ENCODE measurements around the gene CABCOCO1.

Gene CABCOCO1

GRCh38 chr10:61628151-61628874 lies 34.4 kb upstream of the CABCOCO1 start:
- H3K27ac ChIP-seq (ENCODE audit: low read length), result no peak overlapping the region
- DNase-seq (ENCODE audit: low read depth, low spot score), result no peak
- no peaks in the 10 kb centered on the region for H3K36me3 ChIP-seq (ENCODE audit: control insufficient read depth, insufficient read depth, low read length)
- no peaks in the 10 kb centered on the region for H3K27me3 ChIP-seq (ENCODE audit: control insufficient read depth, insufficient read depth, low read length)
- no peaks in the 10 kb centered on the region for H3K9me3 ChIP-seq (ENCODE audit: control insufficient read depth, insufficient read depth, low read length)
- H3K4me3 ChIP-seq (ENCODE audit: low read length), result no peak overlapping the region
- no peaks in the 10 kb centered on the region; the same call in 1 of the 2 replicates for H3K4me1 ChIP-seq (ENCODE audit: control insufficient read depth, insufficient read depth, low read length)
- WGBS (ENCODE audit: insufficient coverage, insufficient read length), result no CpG with 5 or more reads among the region's 3 CpGs

DNA sequence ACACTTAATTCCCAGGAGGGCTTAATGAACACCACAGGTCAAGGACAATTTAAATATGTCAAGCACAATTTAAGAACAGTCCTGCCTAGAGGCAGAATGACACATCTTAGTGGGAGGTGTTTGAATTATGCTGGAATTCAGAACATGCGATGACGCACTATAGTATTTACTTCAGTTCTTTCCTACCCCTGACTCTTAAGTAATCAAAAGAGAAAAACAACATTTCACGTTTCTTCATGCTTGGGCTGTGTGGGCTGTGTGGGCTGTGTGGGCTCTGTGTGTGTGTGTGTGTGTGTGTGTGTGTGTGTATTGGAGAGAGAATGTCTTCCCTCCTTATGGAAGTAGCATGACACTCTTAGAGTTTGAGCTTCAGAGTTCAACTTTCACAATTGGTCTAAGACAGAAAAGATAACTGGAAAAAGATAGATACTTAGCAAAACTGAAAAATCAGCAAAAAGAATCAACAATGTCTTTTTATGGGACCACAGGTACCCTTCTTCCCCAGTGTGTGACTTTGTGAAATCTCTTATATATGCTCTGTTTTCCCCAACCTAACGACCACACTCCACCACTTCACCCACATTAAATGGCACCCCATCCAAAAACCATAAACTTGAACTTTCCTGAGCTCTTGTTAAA lies 33.7 kb upstream of the CABCOCO1 start:
- no peaks in the 10 kb centered on the region for H3K27me3 ChIP-seq (ENCODE audit: control insufficient read depth, insufficient read depth, low read length)
- H3K4me1 ChIP-seq (ENCODE audit: control insufficient read depth, insufficient read depth, low read length), result no peaks in the 10 kb centered on the region; the same call in 1 of the 2 replicates
- H3K27ac ChIP-seq (ENCODE audit: low read length), result no peak overlapping the region
- 100% methylated on average over 1 of the region's 4 CpGs for WGBS (ENCODE audit: insufficient coverage, insufficient read length)
- no peaks in the 10 kb centered on the region for H3K36me3 ChIP-seq (ENCODE audit: control insufficient read depth, insufficient read depth, low read length)
- DNase-seq (ENCODE audit: low read depth, low spot score), result no peak
- H3K9me3 ChIP-seq (ENCODE audit: control insufficient read depth, insufficient read depth, low read length), result no peaks in the 10 kb centered on the region
- no peak overlapping the region for H3K4me3 ChIP-seq (ENCODE audit: low read length)

- DNase-seq (ENCODE audit: low read depth, low spot score), result no peak
- Histone ChIP-seq H3K27ac (ENCODE audit: low read length) (no peak overlapping the region), H3K36me3 (ENCODE audit: control insufficient read depth, insufficient read depth, low read length) (no peaks in the 10 kb centered on the region), H3K4me3 (ENCODE audit: low read length) (no peak overlapping the region), H3K27me3 (ENCODE audit: control insufficient read depth, insufficient read depth, low read length) (no peaks in the 10 kb centered on the region), H3K9me3 (ENCODE audit: control insufficient read depth, insufficient read depth, low read length) (no peaks in the 10 kb centered on the region), H3K4me1 (ENCODE audit: control insufficient read depth, insufficient read depth, low read length) (no peaks in the 10 kb centered on the region; the same call in 1 of the 2 replicates)
- no CpG with 5 or more reads among the region's 4 CpGs for whole genome bisulfite sequencing (ENCODE audit: insufficient coverage, insufficient read length)
Measured at GRCh38 chr10:61629576-61629975, 33.2 kb upstream of the CABCOCO1 start.

DNA sequence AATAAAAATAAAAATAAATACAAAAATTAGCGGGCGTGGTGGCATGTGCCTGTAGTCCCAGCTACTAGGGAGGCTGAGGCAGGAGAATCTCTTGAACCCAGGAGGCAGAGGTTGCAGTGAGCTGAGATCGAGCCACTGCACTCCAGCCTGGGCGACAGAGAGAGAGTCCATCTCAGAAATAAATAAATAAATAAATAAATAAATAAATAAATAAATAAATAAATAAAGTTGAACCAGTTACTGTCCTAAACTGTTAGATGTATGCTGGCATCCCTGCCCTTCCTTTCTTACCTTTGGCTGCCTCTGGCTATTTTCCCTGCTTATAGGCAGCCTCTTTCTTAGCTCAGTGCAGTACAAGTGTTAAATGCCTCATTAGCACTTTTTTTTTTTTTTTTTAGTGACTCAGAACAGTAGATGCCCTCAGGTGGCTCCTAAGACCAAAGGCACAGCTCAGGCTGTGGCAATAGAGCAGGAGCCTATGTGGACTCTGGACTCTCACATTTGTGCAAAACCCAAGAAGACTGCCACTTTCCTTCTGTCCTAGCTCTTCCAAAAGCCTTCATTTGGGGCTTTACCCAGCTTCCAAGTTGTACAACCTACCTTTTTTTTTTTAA lies 30.6 kb upstream of the CABCOCO1 start:
- H3K27me3 ChIP-seq (ENCODE audit: control insufficient read depth, insufficient read depth, low read length), result no peaks in the 10 kb centered on the region
- H3K4me3 ChIP-seq (ENCODE audit: low read length), result no peak overlapping the region
- no peak for DNase-seq (ENCODE audit: low read depth, low spot score)
- H3K4me1 ChIP-seq (ENCODE audit: control insufficient read depth, insufficient read depth, low read length), result no peaks in the 10 kb centered on the region; the same call in 1 of the 2 replicates
- no peak overlapping the region for H3K27ac ChIP-seq (ENCODE audit: low read length)
- H3K36me3 ChIP-seq (ENCODE audit: control insufficient read depth, insufficient read depth, low read length), result no peaks in the 10 kb centered on the region
- H3K9me3 ChIP-seq (ENCODE audit: control insufficient read depth, insufficient read depth, low read length), result no peaks in the 10 kb centered on the region
- no CpG with 5 or more reads among the region's 4 CpGs for WGBS (ENCODE audit: insufficient coverage, insufficient read length)

- Histone ChIP-seq H3K36me3 (ENCODE audit: control insufficient read depth, insufficient read depth, low read length) (no peaks in the 10 kb centered on the region), H3K27me3 (ENCODE audit: control insufficient read depth, insufficient read depth, low read length) (no peaks in the 10 kb centered on the region), H3K27ac (ENCODE audit: low read length) (no peak overlapping the region), H3K9me3 (ENCODE audit: control insufficient read depth, insufficient read depth, low read length) (no peaks in the 10 kb centered on the region), H3K4me3 (ENCODE audit: low read length) (no peak overlapping the region), H3K4me1 (ENCODE audit: control insufficient read depth, insufficient read depth, low read length) (no peaks in the 10 kb centered on the region; the same call in 1 of the 2 replicates)
- WGBS (ENCODE audit: insufficient coverage, insufficient read length), result no CpG with 5 or more reads among the region's 3 CpGs
- no peak for DNase-seq (ENCODE audit: low read depth, low spot score)
Measured at GRCh38 chr10:61633665-61634064, 29.1 kb upstream of the CABCOCO1 start.

- Histone ChIP-seq H3K4me1 (ENCODE audit: control insufficient read depth, insufficient read depth, low read length) (no peaks in the 10 kb centered on the region), H3K4me3 (ENCODE audit: low read length) (no peak overlapping the region), H3K27ac (ENCODE audit: low read length) (no peak overlapping the region), H3K9me3 (ENCODE audit: control insufficient read depth, insufficient read depth, low read length) (no peaks in the 10 kb centered on the region), H3K36me3 (ENCODE audit: control insufficient read depth, insufficient read depth, low read length) (no peaks in the 10 kb centered on the region), H3K27me3 (ENCODE audit: control insufficient read depth, insufficient read depth, low read length) (no peaks in the 10 kb centered on the region)
- no peak for DNase-seq (ENCODE audit: low read depth, low spot score)
- no CpG with 5 or more reads among the region's 1 CpG for WGBS (ENCODE audit: insufficient coverage, insufficient read length)
Measured at GRCh38 chr10:61634746-61635145, 28.0 kb upstream of the CABCOCO1 start.

GRCh38 chr10:61635471-61635870 lies 27.3 kb upstream of the CABCOCO1 start:
- Histone ChIP-seq H3K36me3 (ENCODE audit: control insufficient read depth, insufficient read depth, low read length) (no peaks in the 10 kb centered on the region), H3K4me3 (ENCODE audit: low read length) (no peak overlapping the region), H3K4me1 (ENCODE audit: control insufficient read depth, insufficient read depth, low read length) (no peaks in the 10 kb centered on the region), H3K27me3 (ENCODE audit: control insufficient read depth, insufficient read depth, low read length) (no peaks in the 10 kb centered on the region), H3K27ac (ENCODE audit: low read length) (no peak overlapping the region), H3K9me3 (ENCODE audit: control insufficient read depth, insufficient read depth, low read length) (no peaks in the 10 kb centered on the region)
- WGBS (ENCODE audit: insufficient coverage, insufficient read length), result no CpG with 5 or more reads among the region's 2 CpGs
- DNase-seq (ENCODE audit: low read depth, low spot score), result no peak

- DNase-seq (ENCODE audit: low read depth, low spot score), result no peak
- Histone ChIP-seq H3K36me3 (ENCODE audit: control insufficient read depth, insufficient read depth, low read length) (no peaks in the 10 kb centered on the region), H3K4me1 (ENCODE audit: control insufficient read depth, insufficient read depth, low read length) (no peaks in the 10 kb centered on the region), H3K9me3 (ENCODE audit: control insufficient read depth, insufficient read depth, low read length) (no peaks in the 10 kb centered on the region), H3K27ac (ENCODE audit: low read length) (no peak overlapping the region), H3K4me3 (ENCODE audit: low read length) (no peak overlapping the region), H3K27me3 (ENCODE audit: control insufficient read depth, insufficient read depth, low read length) (no peaks in the 10 kb centered on the region)
Measured at GRCh38 chr10:61635932-61636331, 26.8 kb upstream of the CABCOCO1 start.

DNA sequence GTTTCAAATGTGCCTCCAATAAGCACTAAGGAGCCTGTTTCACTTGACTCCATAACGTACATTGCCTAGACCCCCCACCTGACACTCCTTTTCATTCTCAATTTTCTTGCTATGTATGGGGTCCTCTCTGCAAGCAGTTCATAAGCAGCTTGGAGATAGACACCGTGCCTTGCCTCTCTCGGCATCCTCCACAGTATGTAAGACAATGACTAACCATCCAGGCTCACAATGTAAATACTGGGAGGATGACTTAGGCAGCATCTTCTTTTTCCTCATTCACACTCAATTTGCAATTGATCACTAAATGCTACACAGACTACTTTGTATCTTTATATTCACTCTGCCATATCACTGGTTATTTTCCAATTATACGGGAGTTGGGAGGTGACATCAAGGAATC lies 22.8 kb upstream of the CABCOCO1 start:
- Histone ChIP-seq H3K36me3 (ENCODE audit: control insufficient read depth, insufficient read depth, low read length) (no peaks in the 10 kb centered on the region), H3K4me1 (ENCODE audit: control insufficient read depth, insufficient read depth, low read length) (no peaks in the 10 kb centered on the region), H3K27me3 (ENCODE audit: control insufficient read depth, insufficient read depth, low read length) (no peaks in the 10 kb centered on the region), H3K27ac (ENCODE audit: low read length) (no peak overlapping the region), H3K9me3 (ENCODE audit: control insufficient read depth, insufficient read depth, low read length) (no peaks in the 10 kb centered on the region), H3K4me3 (ENCODE audit: low read length) (no peak overlapping the region)
- DNase-seq (ENCODE audit: low read depth, low spot score), result no peak
- WGBS (ENCODE audit: insufficient coverage, insufficient read length), result no CpG with 5 or more reads among the region's 4 CpGs

DNA sequence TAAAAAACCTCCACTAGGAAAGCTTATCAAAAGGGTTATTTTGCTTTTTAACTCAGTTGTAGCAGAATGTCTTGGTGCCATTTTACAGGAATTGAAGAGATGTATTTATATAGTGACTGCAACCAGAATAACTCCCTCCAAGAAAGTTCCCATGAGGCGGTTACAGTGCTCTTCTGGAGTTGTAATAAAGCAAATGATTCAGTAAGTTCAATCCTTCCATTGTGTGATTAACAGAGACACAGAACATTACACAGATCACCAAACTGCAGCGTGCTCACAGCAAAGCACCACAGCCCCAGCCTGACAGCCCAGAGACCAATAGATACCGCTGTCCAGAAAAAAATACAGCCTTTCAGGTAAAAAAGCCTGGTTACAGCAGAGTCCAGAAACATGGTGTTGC lies 21.9 kb upstream of the CABCOCO1 start:
- Histone ChIP-seq H3K36me3 (ENCODE audit: control insufficient read depth, insufficient read depth, low read length) (no peaks in the 10 kb centered on the region), H3K4me3 (ENCODE audit: low read length) (no peak overlapping the region), H3K27me3 (ENCODE audit: control insufficient read depth, insufficient read depth, low read length) (no peaks in the 10 kb centered on the region), H3K27ac (ENCODE audit: low read length) (no peak overlapping the region), H3K9me3 (ENCODE audit: control insufficient read depth, insufficient read depth, low read length) (no peaks in the 10 kb centered on the region), H3K4me1 (ENCODE audit: control insufficient read depth, insufficient read depth, low read length) (no peaks in the 10 kb centered on the region)
- no peak for DNase-seq (ENCODE audit: low read depth, low spot score)
- WGBS (ENCODE audit: insufficient coverage, insufficient read length), result no CpG with 5 or more reads among the region's 3 CpGs

Data from iPS DF 6.9 (cell line).